Measurements from ENCODE around the gene CEACAM8.

- TF ChIP-seq YY1 (IDR thresholded peaks at IDR 0.05; ENCODE audit: insufficient read depth, insufficient read length) (no peak), ZNF274 (IDR thresholded peaks at IDR 0.05; ENCODE audit: low read depth, low read length) (no peak)
Measured at GRCh38 chr19:42595550-42596172, 937 bp upstream of the CEACAM8 start.

Data from NT2/D1 (cell line).